Measurements from ENCODE around the gene ZNF385A. TPM values are rescaled to one million over a fixed set of nuclear protein-coding genes. Genes with fewer than 3 reads are reported as not detected.
A peak's percentile ranks its signal among the peaks of the same experiment; 100 is the strongest.

ZNF385A gene
- total RNA-seq, 1 experiment from 2014 or later: 9.5 TPM

GRCh38 chr12:54404061-54405004 lies 19.8 kb upstream of the ZNF385A start:
- no TSS peak for BruUV-seq (replicated peaks)
- DNase-seq: peak; percentile 57
- no peaks in the 10 kb centered on the region for H3K36me3 Mint-ChIP-seq (ENCODE audit: insufficient read depth, unreplicated experiment)
- intact Hi-C loops (cut with micrococcal nuclease; ENCODE audit: unreplicated experiment): no loop called here
- H3K27ac Mint-ChIP-seq (ENCODE audit: unreplicated experiment): no peak overlapping the region
- CTCF ChIA-PET: interaction anchor here (0.6 to 1.2 kb wide), 3 partner anchors 9 to 11 kb away, joined by 3 read pairs; no protein-coding TSS in a partner anchor
- H3K27me3 Mint-ChIP-seq (ENCODE audit: unreplicated experiment): peaks cover 18% of the 10 kb centered on the region
- TF ChIP-seq CTCF (IDR thresholded peaks at IDR 0.05; ENCODE audit: unreplicated experiment): peak; percentile 94
- H3K9me3 Mint-ChIP-seq (ENCODE audit: low read depth, unreplicated experiment): no peaks in the 10 kb centered on the region
- no peaks in the 10 kb centered on the region for H3K4me1 Mint-ChIP-seq (ENCODE audit: low read depth, unreplicated experiment)
- H3K4me3 Mint-ChIP-seq (ENCODE audit: low read depth, unreplicated experiment): no peak overlapping the region

GRCh38 chr12:54401119-54401518 lies 16.6 kb upstream of the ZNF385A start:
- TF ChIP-seq CTCF (IDR thresholded peaks at IDR 0.05; ENCODE audit: unreplicated experiment): no peak
- BruUV-seq (replicated peaks): no TSS peak
- H3K36me3 Mint-ChIP-seq (ENCODE audit: insufficient read depth, unreplicated experiment): no peaks in the 10 kb centered on the region
- peaks cover 6% of the 10 kb centered on the region for H3K27me3 Mint-ChIP-seq (ENCODE audit: unreplicated experiment)
- intact Hi-C loops (cut with micrococcal nuclease; ENCODE audit: unreplicated experiment): no loop called here
- no peak overlapping the region for H3K4me3 Mint-ChIP-seq (ENCODE audit: low read depth, unreplicated experiment)
- CTCF ChIA-PET: interaction anchor here (1.3 kb wide), 1 partner anchor 38 kb away, joined by 8 read pairs; no protein-coding TSS in a partner anchor
- no peak for DNase-seq
- no peak overlapping the region for H3K27ac Mint-ChIP-seq (ENCODE audit: unreplicated experiment)
- H3K4me1 Mint-ChIP-seq (ENCODE audit: low read depth, unreplicated experiment): no peaks in the 10 kb centered on the region
- H3K9me3 Mint-ChIP-seq (ENCODE audit: low read depth, unreplicated experiment): no peaks in the 10 kb centered on the region

- peak; percentile 92 for DNase-seq
- intact Hi-C loops (cut with micrococcal nuclease; ENCODE audit: unreplicated experiment): loop anchor here (1.0 kb wide), 1 partner anchor 40 kb away; no protein-coding TSS in a partner anchor
- TF ChIP-seq CTCF (IDR thresholded peaks at IDR 0.05; ENCODE audit: unreplicated experiment): peak; percentile 95
- CTCF ChIA-PET: interaction anchor here (0.5 to 2.3 kb wide), 28 partner anchors 9 to 173 kb away, joined by 3 to 145 read pairs (median 5); partner anchors contain the start of genes COPZ1 and ITGA5
- no peaks in the 10 kb centered on the region for H3K27me3 Mint-ChIP-seq (ENCODE audit: unreplicated experiment)
- no peak overlapping the region for H3K4me3 Mint-ChIP-seq (ENCODE audit: low read depth, unreplicated experiment)
- H3K36me3 Mint-ChIP-seq (ENCODE audit: insufficient read depth, unreplicated experiment): no peaks in the 10 kb centered on the region
- H3K27ac Mint-ChIP-seq (ENCODE audit: unreplicated experiment): no peak overlapping the region
- no peaks in the 10 kb centered on the region for H3K4me1 Mint-ChIP-seq (ENCODE audit: low read depth, unreplicated experiment)
- no TSS peak for BruUV-seq (replicated peaks)
- no peaks in the 10 kb centered on the region for H3K9me3 Mint-ChIP-seq (ENCODE audit: low read depth, unreplicated experiment)
Measured at GRCh38 chr12:54398995-54399793, 14.7 kb upstream of the ZNF385A start.

GRCh38 chr12:54398218-54398617 lies 13.7 kb upstream of the ZNF385A start:
- no peak overlapping the region for H3K4me3 Mint-ChIP-seq (ENCODE audit: low read depth, unreplicated experiment)
- no peak for DNase-seq
- no peak for TF ChIP-seq CTCF (IDR thresholded peaks at IDR 0.05; ENCODE audit: unreplicated experiment)
- H3K27me3 Mint-ChIP-seq (ENCODE audit: unreplicated experiment): peaks cover 5% of the 10 kb centered on the region
- H3K4me1 Mint-ChIP-seq (ENCODE audit: low read depth, unreplicated experiment): no peaks in the 10 kb centered on the region
- no TSS peak for BruUV-seq (replicated peaks)
- no peaks in the 10 kb centered on the region for H3K9me3 Mint-ChIP-seq (ENCODE audit: low read depth, unreplicated experiment)
- H3K27ac Mint-ChIP-seq (ENCODE audit: unreplicated experiment): no peak overlapping the region
- CTCF ChIA-PET: interaction anchor here (0.7 to 2.3 kb wide), 3 partner anchors 18 to 54 kb away, joined by 6 to 145 read pairs (median 14); no protein-coding TSS in a partner anchor
- intact Hi-C loops (cut with micrococcal nuclease; ENCODE audit: unreplicated experiment): no loop called here
- no peaks in the 10 kb centered on the region for H3K36me3 Mint-ChIP-seq (ENCODE audit: insufficient read depth, unreplicated experiment)
